GM19328 (cell line): Measurements from ENCODE around the gene TMED10.

Source experiments
- ATAC-seq: cut with Tn5 transposase; IDR thresholded peaks from one replicate; pipeline ENCODE4 v1.9.1; 2021; ENCODE audit warnings: mild to moderate bottlenecking, moderate library complexity; ENCODE audit not compliant: unreplicated experiment

TMED10 gene

GRCh38 chr14:75090353-75090752, 86.1 kb downstream of the TMED10 start:
- ATAC-seq: no peak

DNA sequence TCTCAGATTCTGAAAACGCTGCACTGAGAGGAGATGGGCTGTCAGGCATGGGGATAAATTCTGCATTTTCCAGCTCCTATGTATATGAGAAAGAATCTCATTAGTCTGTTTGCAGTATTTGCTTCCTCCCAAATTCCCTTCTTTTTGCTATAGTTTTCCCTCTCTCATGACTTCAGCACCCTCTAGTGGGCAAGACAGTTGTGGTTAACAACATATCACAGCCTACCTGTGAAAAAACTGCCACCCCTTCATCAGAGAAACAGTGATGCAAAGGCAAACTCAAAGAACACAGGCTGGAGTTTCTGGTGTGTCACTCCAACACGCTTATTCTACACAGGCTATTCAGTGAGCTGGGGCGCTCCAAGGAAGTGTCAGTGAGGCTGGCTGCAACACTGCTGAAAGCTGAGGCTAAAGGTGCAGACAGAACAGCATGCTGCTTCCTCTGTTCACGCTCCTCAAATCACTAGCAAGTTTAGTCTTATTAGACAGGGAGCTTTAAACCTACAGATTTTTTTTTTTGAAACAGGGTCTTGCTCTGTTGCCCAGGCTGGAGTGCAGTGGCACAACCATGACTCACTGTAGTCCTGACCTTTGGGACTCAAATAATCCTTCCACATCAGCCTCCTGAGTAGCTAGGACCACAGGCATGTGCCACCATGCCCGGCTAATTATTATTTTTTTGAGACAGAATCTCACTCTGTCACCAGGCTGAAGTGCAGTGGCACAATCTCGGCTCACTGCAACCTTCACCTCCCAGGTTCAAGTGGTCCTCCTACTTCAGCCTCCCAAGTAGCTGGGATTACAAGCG, 87.6 kb downstream of the TMED10 start:
- no peak for ATAC-seq

DNA sequence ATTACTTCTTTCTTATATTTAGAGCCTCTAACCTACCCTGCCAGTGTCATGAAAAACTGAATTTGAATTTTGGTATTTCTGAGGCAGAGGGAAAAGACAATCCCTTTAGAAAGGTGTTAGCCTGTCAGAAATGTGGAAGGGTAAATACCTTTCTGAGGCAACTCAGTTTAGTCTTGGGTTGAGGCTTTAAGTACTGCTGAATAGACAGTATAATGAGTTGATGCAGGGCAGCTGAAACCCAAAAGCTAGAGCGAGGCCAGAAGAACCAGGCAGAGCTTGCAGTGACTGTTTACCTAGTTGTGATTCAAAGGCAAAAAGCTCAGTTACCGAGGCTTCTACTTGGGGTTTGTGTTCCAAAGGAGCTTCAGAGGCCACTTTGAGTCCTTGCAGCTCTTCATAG, 88.3 kb downstream of the TMED10 start:
- no peak for ATAC-seq

GRCh38 chr14:75084513-75084912, 91.9 kb downstream of the TMED10 start:
- ATAC-seq: no peak

DNA sequence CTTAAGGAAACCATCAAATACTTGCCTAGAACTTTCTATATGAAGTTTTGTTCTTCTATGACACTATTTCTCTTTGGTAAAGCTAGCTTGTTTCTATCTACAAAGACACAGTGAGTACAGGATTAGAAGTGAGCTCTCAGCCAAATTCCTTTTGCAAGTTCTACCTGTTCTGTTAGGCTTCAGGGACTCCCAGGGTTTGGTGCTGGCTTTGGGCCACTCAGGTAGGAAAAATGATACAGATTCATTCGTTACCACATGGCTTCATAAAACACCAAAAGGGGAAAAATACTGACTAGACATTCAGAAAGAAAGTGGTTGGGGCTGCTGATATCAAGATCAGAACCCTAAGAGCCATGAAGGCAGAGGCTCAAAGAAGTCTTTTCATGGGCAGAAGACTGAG, 93.1 kb downstream of the TMED10 start:
- ATAC-seq: no peak

DNA sequence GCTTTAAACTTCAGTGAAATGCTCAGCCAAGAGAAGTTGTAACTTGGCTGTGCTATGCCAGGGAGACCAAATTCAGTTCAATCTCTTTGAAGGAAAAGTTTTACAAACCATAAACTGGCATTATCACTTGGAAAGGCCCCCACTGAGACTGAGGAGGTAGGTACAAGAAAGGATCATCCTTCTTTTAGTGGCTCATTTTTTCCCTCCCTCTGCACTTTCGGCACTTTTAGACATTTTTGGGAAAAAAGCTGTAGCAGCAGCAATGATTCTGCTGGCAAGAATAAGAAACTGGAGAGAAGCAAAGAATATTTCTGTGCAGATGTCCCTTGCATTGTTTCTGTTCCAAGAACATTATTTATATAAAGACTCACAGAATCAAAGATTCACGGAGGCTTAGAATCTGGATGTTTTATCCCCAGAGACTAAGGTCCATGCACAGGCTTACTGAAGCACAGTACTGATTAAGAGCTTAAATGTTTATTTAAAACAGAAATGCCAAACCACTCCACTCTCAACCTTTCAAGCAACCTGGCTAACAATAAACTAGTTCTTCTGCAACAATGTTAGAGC, 94.7 kb downstream of the TMED10 start:
- no peak for ATAC-seq
